Neural crest cell (in vitro differentiated cells): ENCODE data around the gene ARFRP1. TPM values are rescaled to one million over a fixed set of nuclear protein-coding genes. Genes with fewer than 3 reads are reported as not detected.

Source experiments
- DNase-seq: peaks from one replicate; pipeline ENCODE4 v3.0.0; 2021; ENCODE audit warnings: low read depth, mixed read lengths, low spot score
- H3K27ac Mint-ChIP-seq: one replicate; pipeline ENCODE4 v1.8.0; 2021; ENCODE audit warnings: mild to moderate bottlenecking, mixed read lengths; ENCODE audit not compliant: unreplicated experiment
- H3K27me3 Mint-ChIP-seq: 2 replicates; pipeline ENCODE4 v1.8.0; 2021; ENCODE audit warnings: low read depth, mild to moderate bottlenecking, mixed read lengths
- H3K36me3 Mint-ChIP-seq: 2 replicates; pipeline ENCODE4 v1.8.0; 2021; ENCODE audit warnings: low read depth, mild to moderate bottlenecking, mixed read lengths
- H3K4me1 Mint-ChIP-seq: 2 replicates; pipeline ENCODE4 v1.8.0; 2021; ENCODE audit warnings: mixed read lengths
- H3K4me3 Mint-ChIP-seq: one replicate; pipeline ENCODE4 v1.8.0; 2021; ENCODE audit warnings: mild to moderate bottlenecking, mixed read lengths
- H3K9me3 Mint-ChIP-seq: 2 replicates; pipeline ENCODE4 v1.8.0; 2021; ENCODE audit warnings: mixed read lengths
- CTCF ChIP-seq: fragments of 200-600 bp; sonication (generic); conservative IDR thresholded peaks from 2 replicates; pipeline ENCODE4 v1.5.0; 2021; ENCODE audit warnings: antibody characterized with exemption, mild to moderate bottlenecking
- total RNA-seq: library from RNA; stranded (reverse); gene quantifications from 2 replicates; pipeline ENCODE4 v1.2.1, GENCODE V29; 2021

ARFRP1 gene
- total RNA-seq, 1 donor from 2014 or later: 42.1 TPM

DNA sequence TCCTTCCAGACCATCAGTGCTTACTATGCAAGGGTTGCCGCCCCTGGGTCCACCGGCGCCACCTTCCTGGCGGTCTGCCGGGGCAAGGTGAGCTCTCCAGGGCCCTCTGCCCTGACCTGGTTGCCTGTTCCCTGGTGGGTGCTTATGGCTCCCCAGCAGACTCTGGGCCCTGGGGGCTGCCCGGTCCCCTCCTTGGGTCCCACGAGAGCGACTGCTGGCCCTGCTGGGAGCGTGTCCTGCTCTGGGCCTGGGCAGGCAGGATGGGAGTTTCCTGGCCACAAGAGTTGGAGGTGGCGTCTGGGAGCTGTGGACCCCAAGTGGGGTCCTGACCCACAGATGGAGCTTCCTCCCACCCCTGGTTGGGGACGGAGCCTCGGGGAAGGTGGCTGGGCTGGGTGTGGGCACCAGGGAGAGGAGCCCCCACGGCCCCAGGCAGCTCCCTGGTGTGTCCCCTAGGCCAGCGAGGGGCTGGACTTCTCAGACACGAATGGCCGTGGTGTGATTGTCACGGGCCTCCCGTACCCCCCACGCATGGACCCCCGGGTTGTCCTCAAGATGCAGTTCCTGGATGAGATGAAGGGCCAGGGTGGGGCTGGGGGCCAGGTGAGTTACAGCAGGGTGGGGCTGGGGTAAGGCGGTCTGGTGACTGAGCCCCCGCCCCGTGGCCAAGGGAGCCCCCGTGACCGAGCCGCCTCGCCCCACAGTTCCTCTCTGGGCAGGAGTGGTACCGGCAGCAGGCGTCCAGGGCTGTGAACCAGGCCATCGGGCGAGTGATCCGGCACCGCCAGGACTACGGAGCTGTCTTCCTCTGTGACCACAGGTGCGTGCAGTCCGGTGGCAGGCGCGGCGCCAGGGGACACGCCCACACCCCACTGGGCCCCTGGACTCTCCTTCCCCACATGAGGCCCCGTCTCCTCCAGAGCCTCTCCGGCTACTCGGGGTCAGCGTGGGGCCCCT, 18.5 kb downstream of the ARFRP1 start:
- H3K36me3 Mint-ChIP-seq: peaks cover 5% of the 10 kb centered on the region

GRCh38 chr20:63688228-63689045, 19.3 kb downstream of the ARFRP1 start:
- Mint-ChIP-seq H3K4me1 (peaks cover 10% of the 10 kb centered on the region), H3K36me3 (peaks cover 2% of the 10 kb centered on the region), H3K4me3 (no peak overlapping the region), H3K27ac (no peak overlapping the region), H3K9me3 (no peaks in the 10 kb centered on the region), H3K27me3 (peaks cover 3% of the 10 kb centered on the region)
- no peak for DNase-seq
- no peak for TF ChIP-seq CTCF

More for the DNA sequence above, 18.5 kb downstream of the ARFRP1 start:
- Mint-ChIP-seq H3K4me1 (peaks cover 5% of the 10 kb centered on the region), H3K27me3 (peaks cover 6% of the 10 kb centered on the region), H3K27ac (no peak overlapping the region), H3K4me3 (no peak overlapping the region), H3K9me3 (no peaks in the 10 kb centered on the region)
- DNase-seq: no peak
- no peak for TF ChIP-seq CTCF

DNA sequence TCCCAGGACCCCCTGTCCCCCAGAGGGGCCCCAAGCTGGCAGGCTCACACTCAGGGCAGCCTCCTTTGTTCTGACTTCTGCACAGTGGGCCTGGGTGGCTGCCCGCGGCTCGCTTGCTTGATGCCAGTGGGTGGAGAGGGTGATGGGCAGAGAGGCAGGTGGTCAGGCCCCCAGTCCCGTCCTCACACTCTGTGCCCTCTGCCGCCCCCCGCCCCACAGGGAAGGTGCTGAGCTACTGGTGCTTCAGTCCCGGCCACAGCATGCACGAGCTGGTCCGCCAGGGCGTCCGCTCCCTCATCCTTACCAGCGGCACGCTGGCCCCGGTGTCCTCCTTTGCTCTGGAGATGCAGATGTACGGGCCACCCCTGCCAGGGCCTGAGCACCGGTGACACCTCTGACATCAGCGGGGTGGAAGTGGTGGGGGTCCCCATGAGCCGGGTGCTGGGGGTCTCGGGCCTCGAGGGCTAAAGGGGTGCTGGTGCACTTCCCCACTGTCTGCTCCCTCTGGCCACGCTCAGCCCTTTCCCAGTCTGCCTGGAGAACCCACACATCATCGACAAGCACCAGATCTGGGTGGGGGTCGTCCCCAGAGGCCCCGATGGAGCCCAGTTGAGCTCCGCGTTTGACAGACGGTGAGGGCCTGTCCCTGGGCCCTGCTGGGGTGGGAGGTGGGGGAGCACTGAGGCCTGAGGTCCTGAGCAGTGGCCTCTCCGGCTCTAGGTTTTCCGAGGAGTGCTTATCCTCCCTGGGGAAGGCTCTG, 20.2 kb downstream of the ARFRP1 start:
- Mint-ChIP-seq H3K27me3 (peaks cover 3% of the 10 kb centered on the region), H3K4me3 (no peak overlapping the region), H3K36me3 (no peaks in the 10 kb centered on the region), H3K4me1 (peaks cover 11% of the 10 kb centered on the region), H3K9me3 (no peaks in the 10 kb centered on the region), H3K27ac (no peak overlapping the region)
- DNase-seq: no peak
- no peak for TF ChIP-seq CTCF

DNA sequence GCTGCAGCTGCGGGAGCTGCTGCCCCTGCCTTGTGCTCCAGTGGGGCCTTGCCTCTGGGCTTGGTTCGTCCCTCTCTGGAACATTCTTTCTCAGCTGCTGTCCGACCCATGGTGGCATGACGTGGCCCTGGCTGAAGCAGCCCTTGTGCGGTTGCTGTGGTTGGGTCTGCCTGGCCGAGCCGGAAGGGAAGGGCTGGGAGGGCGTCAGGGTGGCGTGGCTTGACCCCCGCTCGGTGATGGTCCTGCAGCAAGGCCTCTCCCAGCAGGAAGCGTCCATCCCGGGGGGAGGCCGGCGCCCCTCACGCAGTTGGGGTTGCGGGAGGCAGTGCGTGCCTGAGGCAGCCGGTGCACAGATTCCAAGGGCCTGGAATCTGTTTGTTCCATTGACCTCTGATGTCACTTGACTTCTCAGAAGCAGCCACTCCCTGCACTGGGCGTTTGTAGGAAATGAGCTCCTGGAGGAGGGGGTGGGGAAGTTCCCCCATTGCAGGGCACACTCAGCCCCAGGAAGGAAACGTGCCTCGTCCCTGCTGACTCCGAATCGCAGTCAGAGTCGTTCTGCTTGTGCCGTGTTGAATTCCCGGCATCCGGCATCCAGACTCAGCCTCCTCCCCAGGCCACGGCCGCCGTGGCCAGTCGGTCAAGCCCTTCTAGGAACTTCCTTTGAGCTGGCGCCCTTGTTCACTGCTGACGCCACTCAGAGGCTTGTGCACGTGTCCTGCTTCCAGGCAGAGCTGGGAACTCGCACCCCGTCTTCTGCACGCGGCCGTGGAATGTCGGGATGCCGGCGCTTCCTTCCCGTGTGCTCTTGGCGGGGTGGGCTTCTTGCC, 21.1 kb downstream of the ARFRP1 start:
- peak overlapping the region; percentile 62 for H3K4me3 Mint-ChIP-seq
- H3K27me3 Mint-ChIP-seq: no peaks in the 10 kb centered on the region
- peak overlapping the region; percentile 43 for H3K27ac Mint-ChIP-seq
- no peak for DNase-seq
- no peaks in the 10 kb centered on the region for H3K9me3 Mint-ChIP-seq
- TF ChIP-seq CTCF: no peak
- peaks cover 11% of the 10 kb centered on the region for H3K4me1 Mint-ChIP-seq
- H3K36me3 Mint-ChIP-seq: no peaks in the 10 kb centered on the region
